ENCODE measurements around the gene TMEM126A. TPM values are rescaled to one million over a fixed set of nuclear protein-coding genes. Genes with fewer than 3 reads are reported as not detected.

The TMEM126A gene
- total and polyA plus RNA-seq, 2 of the 8 experiments (the other 6 are each of a cell fraction or from before 2014, with no cell fraction given): 33.7 to 58.7 TPM

DNA sequence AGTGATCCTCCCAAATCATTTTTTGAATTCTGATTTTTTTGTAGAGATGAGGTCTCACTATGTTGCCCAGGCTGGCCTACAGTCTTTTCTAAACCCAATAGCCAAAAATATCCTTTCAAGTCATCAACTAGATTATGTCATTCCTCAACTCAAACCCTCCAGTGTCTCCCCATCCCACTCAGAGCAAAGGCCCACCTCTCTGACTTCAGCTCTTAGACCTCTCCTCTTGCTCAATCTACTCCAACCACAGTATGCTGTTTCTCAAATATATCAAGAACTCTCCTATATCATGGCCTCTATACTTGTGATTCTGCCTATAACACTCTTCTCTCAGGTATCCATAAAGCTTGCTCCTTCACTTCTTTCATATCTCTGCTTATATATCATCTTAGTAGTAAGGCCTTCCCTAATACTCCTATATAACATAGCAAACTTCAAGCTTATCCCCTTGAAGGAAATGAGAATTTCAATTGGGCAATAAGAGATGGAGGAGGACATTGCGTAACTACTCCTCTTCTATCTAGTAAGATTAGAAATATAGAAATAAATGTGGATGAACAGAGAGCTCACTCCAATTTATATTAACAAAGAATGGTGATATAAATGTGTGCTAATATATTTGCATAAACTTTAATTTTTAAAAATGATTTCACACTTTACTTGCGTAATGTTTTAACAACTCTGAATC, 45.1 kb upstream of the TMEM126A start:
- H3K4me2 ChIP-seq (ENCODE audit: insufficient read depth in 1 of 2, low read depth in 2 of 2, low read length in 2 of 2): no peak overlapping the region
- FAIRE-seq: no peak
- peaks cover 3% of the 10 kb centered on the region; the same call in 1 of the 2 replicates for H3K23me2 ChIP-seq (ENCODE audit: low read depth, low read length)
- no peak overlapping the region for H2BK120ac ChIP-seq (replicated peaks; ENCODE audit: low read depth, low read length)
- 0 out of 4 replicates have a peak, but pooled peaks cover 0 to 2% of the 10 kb centered on the region in 2 experiments for H3K9me3 ChIP-seq (ENCODE audit: insufficient read depth in 2 of 2, low read depth in 1 of 2, low read length in 1 of 2)
- H3K79me1 ChIP-seq (ENCODE audit: low read depth, low read length): no peaks in the 10 kb centered on the region
- WGBS, 2 experiments (ENCODE audit: extremely low coverage in 1 of 2, insufficient coverage in 1 of 2, insufficient read length in 1 of 2, insufficient replicate concordance in 2 of 2, low coverage in 1 of 2, low lambda C conversion rate in 2 of 2, missing lambda C conversion rate in 1 of 2): 89% methylated on average over 2 of the region's 2 CpGs; no CpG with 5 or more reads in 1 of the 2 experiments
- no peak overlapping the region for H2BK12ac ChIP-seq (ENCODE audit: low read depth, low read length)
- H3K4me1 ChIP-seq (replicated peaks in 1 of 4; ENCODE audit: control insufficient read depth in 3 of 4, insufficient read depth in 4 of 4, low read length in 3 of 4): peaks cover 0 to 3% (median 1%) of the 10 kb centered on the region in 4 experiments; a peak in 3 of 7 replicates
- no peak overlapping the region for H3K23ac ChIP-seq (ENCODE audit: insufficient read length)
- no peak overlapping the region for H2BK5ac ChIP-seq (ENCODE audit: low read depth, low read length)
- H3K4ac ChIP-seq (replicated peaks; ENCODE audit: insufficient read length, low read depth, low read length): no peak overlapping the region
- no peak overlapping the region for H3K18ac ChIP-seq (ENCODE audit: extremely low read depth, low read length)
- H4K5ac ChIP-seq (ENCODE audit: insufficient read length, low read depth, low read length): no peak overlapping the region
- H2BK20ac ChIP-seq (ENCODE audit: low read length): no peak overlapping the region
- no peak for DNase-seq (ENCODE audit: low read depth in 1 of 2, low spot score in 2 of 2)
- TF ChIP-seq, protein P1, sequence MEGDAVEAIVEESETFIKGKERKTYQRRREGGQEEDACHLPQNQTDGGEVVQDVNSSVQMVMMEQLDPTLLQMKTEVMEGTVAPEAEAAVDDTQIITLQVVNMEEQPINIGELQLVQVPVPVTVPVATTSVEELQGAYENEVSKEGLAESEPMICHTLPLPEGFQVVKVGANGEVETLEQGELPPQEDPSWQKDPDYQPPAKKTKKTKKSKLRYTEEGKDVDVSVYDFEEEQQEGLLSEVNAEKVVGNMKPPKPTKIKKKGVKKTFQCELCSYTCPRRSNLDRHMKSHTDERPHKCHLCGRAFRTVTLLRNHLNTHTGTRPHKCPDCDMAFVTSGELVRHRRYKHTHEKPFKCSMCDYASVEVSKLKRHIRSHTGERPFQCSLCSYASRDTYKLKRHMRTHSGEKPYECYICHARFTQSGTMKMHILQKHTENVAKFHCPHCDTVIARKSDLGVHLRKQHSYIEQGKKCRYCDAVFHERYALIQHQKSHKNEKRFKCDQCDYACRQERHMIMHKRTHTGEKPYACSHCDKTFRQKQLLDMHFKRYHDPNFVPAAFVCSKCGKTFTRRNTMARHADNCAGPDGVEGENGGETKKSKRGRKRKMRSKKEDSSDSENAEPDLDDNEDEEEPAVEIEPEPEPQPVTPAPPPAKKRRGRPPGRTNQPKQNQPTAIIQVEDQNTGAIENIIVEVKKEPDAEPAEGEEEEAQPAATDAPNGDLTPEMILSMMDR (IDR thresholded peaks at IDR 0.05; ENCODE audit: control extremely low read depth in 1 of 3, insufficient read depth in 1 of 3, low read depth in 1 of 3, low read length in 3 of 3): no peak
- TF ChIP-seq CEBPB (IDR thresholded peaks at IDR 0.05; ENCODE audit: low read depth, low read length): peak; percentile 77
- POLR2A ChIA-PET (ENCODE audit: partially characterized antibody): no interaction called here
- H2AK5ac ChIP-seq (ENCODE audit: low read depth, low read length): no peak overlapping the region
- H4K91ac ChIP-seq (replicated peaks; ENCODE audit: insufficient read length, low read length): no peak overlapping the region
- no peaks in the 10 kb centered on the region for H3K36me3 ChIP-seq (ENCODE audit: control insufficient read depth in 2 of 4, insufficient read depth in 4 of 4, low read length in 3 of 4)
- H3K27me3 ChIP-seq (replicated peaks in 1 of 4; ENCODE audit: control insufficient read depth in 3 of 4, extremely low read depth in 1 of 4, insufficient read depth in 3 of 4, low read length in 3 of 4): no peaks in the 10 kb centered on the region
- H3K79me2 ChIP-seq (ENCODE audit: control insufficient read depth in 1 of 2, insufficient read depth in 2 of 2, low read length in 2 of 2): no peaks in the 10 kb centered on the region
- no peak overlapping the region for H4K8ac ChIP-seq (ENCODE audit: extremely low read depth, insufficient read depth, low read length)
- no peak overlapping the region for H2BK15ac ChIP-seq (ENCODE audit: low read length)
- no peak overlapping the region for H3K14ac ChIP-seq (ENCODE audit: insufficient read length)
- no peak overlapping the region for H3K9ac ChIP-seq (replicated peaks in 1 of 4; ENCODE audit: extremely low read depth in 1 of 4, low read depth in 3 of 4, low read length in 3 of 4)
- H3K4me3 ChIP-seq (ENCODE audit: extremely low read depth in 1 of 4, insufficient read depth in 2 of 4, low read depth in 3 of 4, low read length in 4 of 4): no peak overlapping the region
- no peaks in the 10 kb centered on the region for H4K20me1 ChIP-seq (replicated peaks in 1 of 2; ENCODE audit: control insufficient read depth in 1 of 2, insufficient read depth in 2 of 2, low read length in 2 of 2)
- H2AFZ ChIP-seq (ENCODE audit: low read length): no peak overlapping the region
- no peak overlapping the region for H3K56ac ChIP-seq (replicated peaks; ENCODE audit: insufficient read length, low read depth, low read length)
- H3K27ac ChIP-seq (ENCODE audit: low read depth, low read length): no peak overlapping the region
- CTCF ChIA-PET (ENCODE audit: partially characterized antibody): interaction anchor here (1.5 kb wide), 1 partner anchor 18 kb away, joined by 4 read pairs; no protein-coding TSS in a partner anchor
